Activated CD4-positive, alpha-beta T cell treated with anti-CD3 and anti-CD28 coated beads, Interleukin-2, amount 50 U/mL, for 1 hour (primary cell): Measurements from ENCODE around the gene OR4E2.
"Not testable (repeated sequence)": the region's sequence is repeated elsewhere in the genome, so short reads cannot be mapped to it uniquely, and the experiment has no call there.

Source experiments
- DNase-seq: peaks from one replicate; pipeline ENCODE4 v3.0.0-alpha.2; 2020

Gene OR4E2

DNA sequence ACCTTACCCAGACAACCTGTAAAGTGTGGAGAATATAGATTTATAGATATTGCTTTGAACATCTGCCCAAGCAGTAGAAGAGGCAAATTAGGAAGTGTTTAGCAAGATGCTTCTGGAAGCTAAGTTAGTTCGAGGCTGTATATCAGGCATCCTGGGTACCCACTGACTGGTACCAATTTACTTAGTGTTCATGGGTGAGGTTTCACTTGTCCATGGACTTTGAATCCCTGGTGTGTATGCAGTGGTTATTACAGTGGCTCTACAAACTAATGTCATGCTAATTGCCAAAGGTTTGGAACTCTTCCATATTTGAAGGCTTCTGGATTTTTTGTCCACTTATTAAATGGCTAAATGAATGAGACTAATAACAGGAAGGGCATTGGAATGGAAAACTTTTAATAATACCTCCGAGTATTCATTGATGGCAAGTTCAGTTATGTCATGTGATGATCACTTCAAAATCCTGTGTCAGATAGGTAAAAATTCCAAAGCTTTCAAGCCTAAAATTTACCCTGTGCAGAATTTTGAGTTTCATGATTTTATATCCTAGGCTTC, at the start of gene OR4E2:
TSS of gene OR4E2 (plus strand) at position 505 of the 555 bp plus-strand sequence. CDS start 11,248 bp downstream, outside the sequence.
- no peak for DNase-seq

DNA sequence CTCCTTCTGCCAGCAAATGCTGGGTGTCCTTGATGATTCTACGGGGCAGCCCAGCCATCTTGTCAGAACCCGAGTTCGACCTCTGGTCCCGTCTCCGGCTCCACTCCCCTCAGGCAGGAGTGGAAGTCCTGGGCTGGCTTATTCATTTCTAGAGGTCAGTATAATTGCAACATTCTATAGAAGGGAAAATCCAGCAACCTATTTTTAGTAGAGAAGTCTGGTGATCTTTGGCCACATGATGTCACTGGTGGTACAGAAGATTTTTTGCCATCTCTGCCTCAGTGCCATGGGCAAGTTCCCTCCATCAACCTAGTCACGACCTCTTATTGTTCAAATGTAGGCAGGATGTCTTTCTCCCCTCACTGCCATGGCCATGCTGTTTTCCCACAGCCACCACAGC, 41.3 kb upstream of the OR4E2 start:
- DNase-seq = no peak

DNA sequence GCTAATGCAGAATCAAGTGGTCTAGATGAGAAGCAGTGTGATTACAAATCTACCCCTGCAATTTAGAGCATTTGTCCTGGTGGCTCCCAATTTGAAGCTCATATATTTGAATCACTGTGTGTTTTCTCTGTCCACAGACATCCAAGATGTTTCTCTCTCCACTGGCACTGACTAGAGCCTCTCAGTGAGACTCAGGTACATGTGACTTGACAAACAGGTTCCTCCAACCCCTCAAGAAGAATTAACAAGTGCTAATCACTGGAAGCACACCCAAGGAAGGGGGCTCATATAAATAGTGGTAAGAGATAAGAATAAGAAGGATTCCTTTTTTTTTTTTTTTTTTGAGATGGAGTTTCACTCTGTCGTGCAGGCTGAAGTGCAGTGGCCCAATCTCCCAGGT, 39.4 kb upstream of the OR4E2 start:
- no peak for DNase-seq

DNA sequence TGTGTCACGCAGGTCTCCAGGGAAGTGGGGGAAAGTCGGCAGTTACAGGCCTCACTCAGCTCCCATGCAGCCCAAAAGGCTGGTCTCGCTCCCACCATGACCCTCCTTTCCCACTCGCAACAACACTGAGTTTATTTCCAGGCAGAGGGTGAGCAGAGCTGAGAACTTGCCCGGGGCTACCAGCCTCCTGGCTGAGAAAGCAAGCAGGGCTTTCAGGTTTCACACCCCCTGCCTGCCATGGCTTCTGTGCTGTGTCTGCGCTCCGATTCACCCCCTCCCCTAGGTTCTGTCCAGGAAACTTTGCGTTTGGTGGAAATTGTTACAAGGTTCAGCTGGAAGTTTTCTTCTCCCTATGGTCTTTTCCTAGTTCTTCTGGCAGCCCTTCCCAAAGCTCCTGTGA, 36.0 kb upstream of the OR4E2 start:
- no peak for DNase-seq

GRCh38 chr14:21626491-21627230, 27.0 kb upstream of the OR4E2 start:
- no peak for DNase-seq

DNA sequence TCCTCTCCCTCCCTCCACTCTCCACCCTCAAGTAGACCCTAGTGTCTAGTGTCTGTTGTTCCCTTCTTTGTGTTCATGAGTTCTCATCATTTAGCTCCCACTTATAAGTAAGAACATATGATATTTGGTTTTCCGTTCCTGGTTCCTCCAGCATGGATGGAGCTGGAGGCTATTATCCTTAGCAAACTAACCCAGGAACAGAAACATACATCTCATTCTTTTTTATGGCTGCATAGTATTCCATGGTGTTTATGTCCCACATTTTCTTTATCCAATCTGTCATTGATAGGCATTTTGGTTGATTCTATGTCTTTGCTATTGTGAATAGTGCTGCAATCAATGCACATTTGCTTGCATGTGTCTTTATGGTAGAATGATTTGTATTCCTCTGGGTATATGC, 23.1 kb upstream of the OR4E2 start:
- not testable (repeated sequence) for DNase-seq

DNA sequence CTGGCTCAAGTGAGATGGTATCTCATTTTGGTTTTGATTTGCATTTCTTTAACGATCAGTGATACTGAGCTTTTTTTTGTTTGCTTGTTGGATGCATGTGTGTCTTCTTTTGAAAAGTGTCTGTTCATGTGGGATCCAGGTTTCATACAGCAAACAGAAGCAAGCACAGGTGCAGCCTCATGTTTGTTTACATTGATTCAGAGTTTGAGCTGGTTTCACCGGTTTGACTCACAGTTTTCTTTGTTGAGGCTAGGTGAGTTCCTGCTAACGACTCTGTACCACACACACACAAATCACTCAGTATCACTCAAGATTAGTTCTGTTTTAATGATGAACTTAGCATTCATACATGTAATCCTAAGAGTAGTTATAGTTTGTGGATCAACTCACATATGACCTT, 22.6 kb upstream of the OR4E2 start:
- no peak for DNase-seq

DNA sequence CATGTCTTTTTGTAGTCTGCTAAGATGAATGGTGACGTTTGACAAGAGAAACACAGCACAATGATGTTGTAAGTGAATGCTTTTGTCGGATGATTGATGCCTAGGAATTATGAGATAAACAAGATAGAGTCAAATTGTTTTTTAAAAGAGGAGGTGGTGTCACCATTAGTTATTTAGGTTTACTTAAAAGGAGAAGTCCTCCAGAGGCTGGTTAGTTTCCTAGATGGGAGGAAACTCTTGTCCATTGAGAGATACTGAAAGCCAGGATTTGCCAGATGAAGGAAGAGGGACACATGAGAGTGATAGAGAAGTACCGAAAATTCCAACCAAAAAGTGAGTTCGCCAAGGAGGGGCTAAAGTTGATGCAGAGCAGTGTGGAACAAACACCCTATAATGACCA, 18.8 kb upstream of the OR4E2 start, which contains the start of gene OR10G2:
TSS of gene OR10G2 (minus strand) at position 101 of the 400 bp plus-strand sequence. CDS start at position 3, 98 bp downstream.
- DNase-seq = no peak

DNA sequence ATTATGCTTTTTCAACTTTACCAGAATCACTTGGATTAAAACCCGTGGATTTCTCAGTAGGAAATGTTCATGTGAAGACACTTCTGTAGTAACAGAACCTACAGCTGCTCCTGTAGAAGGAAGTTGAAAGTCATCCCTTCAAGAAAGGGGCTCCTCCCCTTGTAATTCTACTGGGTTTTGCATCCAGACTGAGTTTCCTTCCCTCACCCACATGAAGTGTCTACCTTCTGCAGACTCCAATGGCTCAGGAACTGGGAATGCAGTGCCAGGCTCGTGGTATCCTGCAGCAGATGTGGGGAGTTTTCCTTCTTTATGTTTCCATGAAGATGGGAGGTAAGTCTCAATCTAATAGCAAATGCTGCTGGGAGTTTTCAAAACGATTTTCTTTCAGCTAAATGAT, 11.0 kb upstream of the OR4E2 start:
- DNase-seq = no peak

GRCh38 chr14:21643407-21643806, 10.2 kb upstream of the OR4E2 start:
- DNase-seq = no peak

- DNase-seq = no peak
Observed at GRCh38 chr14:21647380-21647779, 6.3 kb upstream of the OR4E2 start.

- no peak for DNase-seq
Observed at GRCh38 chr14:21652209-21652808, 1.3 kb upstream of the OR4E2 start.

DNA sequence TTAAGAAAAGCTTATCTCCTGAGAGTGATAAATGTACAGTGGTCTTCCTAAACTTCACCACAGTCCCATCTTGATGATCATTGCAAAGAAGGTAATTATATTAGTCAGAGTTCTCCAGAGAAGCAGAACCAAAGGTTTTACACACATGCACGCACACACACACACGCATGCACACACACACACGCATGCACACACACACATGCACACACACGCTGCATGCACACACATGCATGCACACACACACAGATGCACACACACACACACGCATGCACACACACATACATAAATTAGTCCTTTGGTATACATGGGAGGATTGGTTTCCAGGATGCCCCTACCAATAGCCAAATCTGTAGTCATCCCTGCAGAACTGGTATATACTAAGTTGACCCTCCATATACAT, 580 bp downstream of the OR4E2 start:
- DNase-seq = no peak

DNA sequence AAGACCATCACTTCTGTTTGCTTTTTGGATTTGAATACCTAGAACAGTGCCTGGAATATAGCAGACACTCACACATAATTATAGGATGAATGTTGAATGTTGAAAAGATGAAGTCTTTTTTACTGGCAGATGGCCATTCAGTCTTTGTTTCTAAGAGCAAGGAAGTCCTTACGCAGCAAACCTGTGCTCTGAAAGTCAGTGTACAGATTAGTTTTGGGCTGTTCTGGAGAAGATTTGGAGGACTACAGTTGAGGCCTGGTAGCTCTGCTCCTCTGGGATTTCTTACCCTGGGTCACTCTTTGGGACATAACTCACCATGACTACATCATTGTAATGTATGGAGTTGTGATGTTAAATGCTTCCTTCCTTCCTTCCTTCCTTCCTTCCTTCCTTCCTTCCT, 3.3 kb downstream of the OR4E2 start:
- no peak for DNase-seq

DNA sequence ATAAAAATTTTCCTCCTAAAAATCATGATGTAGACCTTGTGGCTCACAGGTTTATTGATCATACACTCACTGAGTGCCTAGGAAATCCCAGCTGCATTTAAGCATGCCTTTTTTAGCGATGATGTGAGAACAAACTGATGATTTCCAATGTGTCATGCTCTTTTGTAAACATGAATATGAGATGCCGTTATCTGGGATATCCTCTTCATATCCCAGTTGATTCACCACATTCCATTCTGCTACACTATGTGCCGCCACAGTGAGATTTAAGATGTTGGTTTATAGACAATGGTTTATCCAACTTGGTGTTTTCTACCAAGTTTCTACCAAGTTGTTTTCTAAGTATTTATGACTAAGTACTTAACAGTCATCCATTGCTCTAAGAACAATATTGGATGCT, 14.7 kb downstream of the OR4E2 start:
- no peak for DNase-seq

DNA sequence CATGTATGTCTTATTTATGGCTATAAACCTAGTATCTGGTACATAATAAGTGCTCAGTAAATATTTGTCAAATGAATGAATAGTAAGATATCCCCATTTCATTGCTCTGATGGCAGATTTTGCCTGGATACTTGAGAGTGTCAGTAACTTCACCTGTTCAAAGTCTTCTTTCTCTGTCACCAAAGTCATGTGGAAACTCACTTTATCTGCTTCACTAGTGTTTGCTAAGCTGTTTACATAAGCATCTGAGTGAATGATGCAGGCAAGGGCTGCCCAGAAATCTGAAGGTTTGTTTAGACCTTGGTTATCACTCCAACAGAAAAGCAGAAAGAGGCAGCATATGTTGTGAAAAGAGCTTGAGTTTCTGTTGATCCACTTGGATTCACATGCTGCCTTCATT, 15.6 kb downstream of the OR4E2 start:
- DNase-seq = no peak

DNA sequence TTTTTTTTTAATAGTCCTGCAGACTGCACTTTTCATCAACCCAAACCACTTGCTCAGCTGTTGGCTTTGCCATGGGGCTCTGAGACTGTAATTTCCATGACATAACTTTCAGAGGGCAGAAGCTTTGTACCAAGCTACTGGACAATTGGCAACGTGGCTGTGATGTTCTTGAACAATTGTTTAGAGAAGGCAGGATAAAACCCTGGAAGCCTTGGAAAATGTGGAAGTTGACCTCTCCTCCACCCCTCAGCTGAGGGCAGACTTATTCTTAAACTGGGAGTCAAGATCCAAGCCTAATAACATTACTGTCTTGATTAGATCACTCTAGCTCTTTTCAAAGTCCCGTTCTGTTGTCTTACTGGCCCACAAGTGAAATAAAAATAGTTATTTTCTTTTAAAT, 17.7 kb downstream of the OR4E2 start:
- no peak for DNase-seq

DNA sequence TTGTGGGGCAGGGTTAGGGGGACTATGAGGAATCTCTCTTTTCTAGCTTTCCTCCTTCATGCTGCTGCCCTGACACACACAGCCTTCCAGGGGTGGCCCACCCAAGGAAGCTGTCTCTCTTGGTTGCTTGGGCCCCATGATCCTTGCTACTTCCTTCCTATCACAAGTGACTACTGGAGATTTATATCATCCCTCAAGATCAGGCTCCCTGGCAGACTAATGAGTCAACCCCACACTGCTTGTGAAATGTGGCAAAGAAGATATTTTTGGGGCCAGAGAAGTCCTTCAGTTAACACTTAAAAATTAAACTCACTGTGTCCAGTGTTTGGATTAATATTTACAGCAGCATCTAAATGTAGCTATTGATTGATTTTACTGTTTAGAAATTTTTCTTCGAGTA, 18.5 kb downstream of the OR4E2 start:
- no peak for DNase-seq

GRCh38 chr14:21673718-21674117, 20.1 kb downstream of the OR4E2 start, which contains the start of gene OR4E1:
OR4E1 (minus strand) TSS chr14:21673818; CDS start chr14:21670935, 2,883 bp downstream.
- DNase-seq = no peak

- no peak for DNase-seq
Observed at GRCh38 chr14:21675566-21675965, 21.9 kb downstream of the OR4E2 start.

GRCh38 chr14:21680072-21680471, 26.4 kb downstream of the OR4E2 start:
- DNase-seq = no peak

GRCh38 chr14:21686468-21686867, 32.8 kb downstream of the OR4E2 start:
- DNase-seq = no peak

- no peak for DNase-seq
Observed at GRCh38 chr14:21694425-21694824, 40.8 kb downstream of the OR4E2 start.

- DNase-seq = not testable (repeated sequence)
Observed at GRCh38 chr14:21697662-21698061, 44.0 kb downstream of the OR4E2 start.
